Measurements from ENCODE around the gene PVALB. TPM values are rescaled to one million over a fixed set of nuclear protein-coding genes. Genes with fewer than 3 reads are reported as not detected.
"Not testable (repeated sequence)": the region's sequence is repeated elsewhere in the genome, so short reads cannot be mapped to it uniquely, and the experiment has no call there.

Gene PVALB
- total RNA-seq, 1 experiment from 2014 or later, result not detected

GRCh38 chr22:36756746-36757655 lies 59.8 kb downstream of the PVALB start:
- H3K9me3 ChIP-seq (ENCODE audit: low read length), result no peaks in the 10 kb centered on the region
- H3K36me3 ChIP-seq (ENCODE audit: insufficient read depth, low read length), result no peaks in the 10 kb centered on the region
- no peaks in the 10 kb centered on the region for H3K79me2 ChIP-seq (ENCODE audit: low read length)
- no peak overlapping the region for H3K9ac ChIP-seq (ENCODE audit: low read length)
- no peaks in the 10 kb centered on the region for H3K27me3 ChIP-seq (ENCODE audit: low read length)
- H4K20me1 ChIP-seq (ENCODE audit: insufficient read depth, low read depth, low read length), result no peaks in the 10 kb centered on the region
- no peak overlapping the region for H2AFZ ChIP-seq (ENCODE audit: low read length)
- peak; percentile 36 for DNase-seq
- no peak overlapping the region for H3K4me3 ChIP-seq (ENCODE audit: low read length)
- no peaks in the 10 kb centered on the region for H3K9me2 ChIP-seq (replicated peaks; ENCODE audit: insufficient read depth, low read length)
- H3K4me2 ChIP-seq (ENCODE audit: low read depth, low read length, poor library complexity, severe bottlenecking), result no peak overlapping the region
- no peaks in the 10 kb centered on the region for H3K4me1 ChIP-seq (ENCODE audit: low read length)
- H3K27ac ChIP-seq (ENCODE audit: low read length), result no peak overlapping the region

- DNase-seq, result peak; percentile 34
- H3K27me3 ChIP-seq (ENCODE audit: low read length), result no peaks in the 10 kb centered on the region
- H3K4me2 ChIP-seq (ENCODE audit: low read depth, low read length, poor library complexity, severe bottlenecking), result no peak overlapping the region
- H3K27ac ChIP-seq (ENCODE audit: low read length), result no peak overlapping the region
- H3K9ac ChIP-seq (ENCODE audit: low read length), result no peak overlapping the region
- H3K9me3 ChIP-seq (ENCODE audit: low read length), result no peaks in the 10 kb centered on the region
- H3K36me3 ChIP-seq (ENCODE audit: insufficient read depth, low read length), result no peaks in the 10 kb centered on the region
- no peak overlapping the region for H2AFZ ChIP-seq (ENCODE audit: low read length)
- H3K79me2 ChIP-seq (ENCODE audit: low read length), result no peaks in the 10 kb centered on the region
- H3K9me2 ChIP-seq (replicated peaks; ENCODE audit: insufficient read depth, low read length), result no peaks in the 10 kb centered on the region
- no peak overlapping the region for H3K4me3 ChIP-seq (ENCODE audit: low read length)
- H4K20me1 ChIP-seq (ENCODE audit: insufficient read depth, low read depth, low read length), result no peaks in the 10 kb centered on the region
- H3K4me1 ChIP-seq (ENCODE audit: low read length), result no peaks in the 10 kb centered on the region
These were observed 60.8 kb downstream of the PVALB start for GRCh38 chr22:36756031-36756430.

- H3K36me3 ChIP-seq (ENCODE audit: insufficient read depth, low read length), result no peaks in the 10 kb centered on the region
- peak; percentile 39 for DNase-seq
- no peak overlapping the region for H3K9ac ChIP-seq (ENCODE audit: low read length)
- no peaks in the 10 kb centered on the region for H3K9me3 ChIP-seq (ENCODE audit: low read length)
- H3K27me3 ChIP-seq (ENCODE audit: low read length), result no peaks in the 10 kb centered on the region
- no peak overlapping the region for H3K27ac ChIP-seq (ENCODE audit: low read length)
- H3K9me2 ChIP-seq (replicated peaks; ENCODE audit: insufficient read depth, low read length), result no peaks in the 10 kb centered on the region
- no peaks in the 10 kb centered on the region for H4K20me1 ChIP-seq (ENCODE audit: insufficient read depth, low read depth, low read length)
- no peaks in the 10 kb centered on the region for H3K79me2 ChIP-seq (ENCODE audit: low read length)
- H3K4me1 ChIP-seq (ENCODE audit: low read length), result no peaks in the 10 kb centered on the region
- no peak overlapping the region for H3K4me2 ChIP-seq (ENCODE audit: low read depth, low read length, poor library complexity, severe bottlenecking)
- no peak overlapping the region for H3K4me3 ChIP-seq (ENCODE audit: low read length)
- no peak overlapping the region for H2AFZ ChIP-seq (ENCODE audit: low read length)
These were observed 61.5 kb downstream of the PVALB start for GRCh38 chr22:36755316-36755715.

- H3K79me2 ChIP-seq (ENCODE audit: low read length); H3K27me3 ChIP-seq (ENCODE audit: low read length); H2AFZ ChIP-seq (ENCODE audit: low read length); H3K4me3 ChIP-seq (ENCODE audit: low read length); H3K4me2 ChIP-seq (ENCODE audit: low read depth, low read length, poor library complexity, severe bottlenecking); H3K9me3 ChIP-seq (ENCODE audit: low read length); H3K9me2 ChIP-seq (replicated peaks; ENCODE audit: insufficient read depth, low read length); H3K27ac ChIP-seq (ENCODE audit: low read length); H3K4me1 ChIP-seq (ENCODE audit: low read length); H3K9ac ChIP-seq (ENCODE audit: low read length); H3K36me3 ChIP-seq (ENCODE audit: insufficient read depth, low read length); H4K20me1 ChIP-seq (ENCODE audit: insufficient read depth, low read depth, low read length): not testable (repeated sequence)
- peak; percentile 29 for DNase-seq
These were observed 62.0 kb downstream of the PVALB start for GRCh38 chr22:36754881-36755280.

GRCh38 chr22:36753916-36754315 lies 62.9 kb downstream of the PVALB start:
- H3K79me2 ChIP-seq (ENCODE audit: low read length), result no peaks in the 10 kb centered on the region
- H3K9ac ChIP-seq (ENCODE audit: low read length), result no peak overlapping the region
- H3K36me3 ChIP-seq (ENCODE audit: insufficient read depth, low read length), result no peaks in the 10 kb centered on the region
- H3K9me3 ChIP-seq (ENCODE audit: low read length), result no peaks in the 10 kb centered on the region
- H3K9me2 ChIP-seq (replicated peaks; ENCODE audit: insufficient read depth, low read length), result no peaks in the 10 kb centered on the region
- no peak overlapping the region for H2AFZ ChIP-seq (ENCODE audit: low read length)
- no peak overlapping the region for H3K4me2 ChIP-seq (ENCODE audit: low read depth, low read length, poor library complexity, severe bottlenecking)
- H3K4me1 ChIP-seq (ENCODE audit: low read length), result no peaks in the 10 kb centered on the region
- H4K20me1 ChIP-seq (ENCODE audit: insufficient read depth, low read depth, low read length), result no peaks in the 10 kb centered on the region
- peak; percentile 9 for DNase-seq
- H3K27me3 ChIP-seq (ENCODE audit: low read length), result no peaks in the 10 kb centered on the region
- no peak overlapping the region for H3K27ac ChIP-seq (ENCODE audit: low read length)
- no peak overlapping the region for H3K4me3 ChIP-seq (ENCODE audit: low read length)

- Histone ChIP-seq H3K9me3 (ENCODE audit: low read length) (no peaks in the 10 kb centered on the region), H3K9me2 (replicated peaks; ENCODE audit: insufficient read depth, low read length) (no peaks in the 10 kb centered on the region)
- DNase-seq, result peak; percentile 21
These were observed 63.6 kb downstream of the PVALB start for GRCh38 chr22:36753120-36753802.

More at GRCh38 chr22:36753120-36753802, 63.6 kb downstream of the PVALB start:
- Histone ChIP-seq H3K27me3 (ENCODE audit: low read length) (no peaks in the 10 kb centered on the region), H3K9ac (ENCODE audit: low read length) (no peak overlapping the region), H3K4me2 (ENCODE audit: low read depth, low read length, poor library complexity, severe bottlenecking) (no peak overlapping the region), H3K79me2 (ENCODE audit: low read length) (no peaks in the 10 kb centered on the region), H3K27ac (ENCODE audit: low read length) (no peak overlapping the region), H3K4me1 (ENCODE audit: low read length) (no peaks in the 10 kb centered on the region), H3K36me3 (ENCODE audit: insufficient read depth, low read length) (no peaks in the 10 kb centered on the region), H4K20me1 (ENCODE audit: insufficient read depth, low read depth, low read length) (no peaks in the 10 kb centered on the region), H2AFZ (ENCODE audit: low read length) (no peak overlapping the region), H3K4me3 (ENCODE audit: low read length) (no peak overlapping the region)

Other genes with a start within 250 kb of the PVALB start
- gene CACNG2, start 113.3 kb downstream of the PVALB start, total RNA-seq (2014; rRNA removed; shearing (Covaris generic); ENCODE audit: low replicate concordance), result not detected in 2 replicates
- 10.9 and 21.2 TPM in 2 replicates for gene IFT27, start 40.9 kb downstream of the PVALB start, total RNA-seq (2014; rRNA removed; shearing (Covaris generic); ENCODE audit: low replicate concordance)
- gene NCF4, start 44.0 kb upstream of the PVALB start, total RNA-seq (2014; rRNA removed; shearing (Covaris generic); ENCODE audit: low replicate concordance), result 116 and 179 TPM in 2 replicates
- 5.6 and 6.0 TPM in 2 replicates for gene CSF2RB, start 96.6 kb upstream of the PVALB start, total RNA-seq (2014; rRNA removed; shearing (Covaris generic); ENCODE audit: low replicate concordance)
- gene TST, start 202.4 kb upstream of the PVALB start, total RNA-seq (2014; rRNA removed; shearing (Covaris generic); ENCODE audit: low replicate concordance), result 6.0 and 8.3 TPM in 2 replicates
- gene MPST, start 202.7 kb upstream of the PVALB start, total RNA-seq (2014; rRNA removed; shearing (Covaris generic); ENCODE audit: low replicate concordance), result 26.1 and 53.7 TPM in 2 replicates
- 17.5 and 24.9 TPM in 2 replicates for gene KCTD17, start 234.7 kb upstream of the PVALB start, total RNA-seq (2014; rRNA removed; shearing (Covaris generic); ENCODE audit: low replicate concordance)

Measured in Karpas-422 (cell line).